Progenitor cell of endocrine pancreas (in vitro differentiated cells): ENCODE measurements around the gene YY1AP1. TPM values are rescaled to one million over a fixed set of nuclear protein-coding genes. Genes with fewer than 3 reads are reported as not detected.
"Not testable (repeated sequence)": the region's sequence is repeated elsewhere in the genome, so short reads cannot be mapped to it uniquely, and the experiment has no call there.

ENCODE experiments used
- DNase-seq: peaks from one replicate; pipeline ENCODE4 v3.0.0; 2021; ENCODE audit warnings: low spot score; ENCODE audit not compliant: unreplicated experiment
- H3K27ac Mint-ChIP-seq: 2 replicates; pipeline ENCODE4 v1.8.0; 2021; ENCODE audit warnings: mild to moderate bottlenecking, moderate library complexity, mixed read lengths
- H3K27me3 Mint-ChIP-seq: 2 replicates; pipeline ENCODE4 v1.8.0; 2021; ENCODE audit warnings: mixed read lengths
- H3K36me3 Mint-ChIP-seq: 2 replicates; pipeline ENCODE4 v1.8.0; 2022; ENCODE audit warnings: mixed read lengths; ENCODE audit not compliant: insufficient read depth
- H3K4me1 Mint-ChIP-seq: 2 replicates; pipeline ENCODE4 v1.8.0; 2021; ENCODE audit warnings: low read depth, mixed read lengths
- H3K4me3 Mint-ChIP-seq: 2 replicates; pipeline ENCODE4 v1.8.0; 2021; ENCODE audit warnings: low read depth, mild to moderate bottlenecking, moderate library complexity, mixed read lengths
- H3K9me3 Mint-ChIP-seq: 2 replicates; pipeline ENCODE4 v1.8.0; 2021; ENCODE audit warnings: low read depth, mixed read lengths
- CTCF ChIP-seq: fragments of 200-600 bp; sonication (generic); IDR thresholded peaks from one replicate; pipeline ENCODE4 v1.5.0; 2021; ENCODE audit warnings: antibody characterized with exemption, mild to moderate bottlenecking; ENCODE audit not compliant: unreplicated experiment
- long read RNA-seq: library from polyadenylated mRNA; unstranded; transcript quantifications from one replicate; pipeline ENCODE4 v2.0.0, GENCODE V29; 2020
- total RNA-seq: library from RNA; stranded (reverse); gene quantifications from 2 replicates; pipeline ENCODE4 v1.2.1, GENCODE V29; 2021

Gene YY1AP1
- 54.6 and 56.2 TPM in 2 replicates for total RNA-seq
- long read RNA-seq, transcript YY1AP1-205 (11 exons, 2,663 nt), result major isoform, 10 of 61 reads
- long read RNA-seq, transcript YY1AP1-212 (11 exons, 2,654 nt), result minor isoform, 9 of 61 reads
- long read RNA-seq, partial matches to known transcripts, result 14 of 61 reads
- long read RNA-seq, other reads (novel, unspliced or antisense), result 17 of 61 reads

- peak within 1 kb of the TSS; percentile 98 for H3K27ac Mint-ChIP-seq
- peaks cover 15% of the 10 kb centered on the region for H3K9me3 Mint-ChIP-seq
- H3K4me3 Mint-ChIP-seq, result peak within 1 kb of the TSS; percentile 97
- peaks cover 31% of the 10 kb centered on the region for H3K36me3 Mint-ChIP-seq
- peak; percentile 74 for DNase-seq
- H3K4me1 Mint-ChIP-seq, result peaks cover 24% of the 10 kb centered on the region
- no peak for TF ChIP-seq CTCF
- no peaks in the 10 kb centered on the region for H3K27me3 Mint-ChIP-seq
These were observed at the start of gene YY1AP1 for GRCh38 chr1:155688324-155689080. YY1AP1 (minus strand) TSS chr1:155688774; CDS start chr1:155680436, 8,338 bp downstream.

- H3K9me3 Mint-ChIP-seq, result no peaks in the 10 kb centered on the region
- peak overlapping the region; percentile 90 for H3K27ac Mint-ChIP-seq
- peaks cover 10% of the 10 kb centered on the region for H3K36me3 Mint-ChIP-seq
- H3K4me3 Mint-ChIP-seq, result no peak overlapping the region
- peak; percentile 63 for TF ChIP-seq CTCF
- peaks cover 4% of the 10 kb centered on the region for H3K4me1 Mint-ChIP-seq
- no peaks in the 10 kb centered on the region for H3K27me3 Mint-ChIP-seq
- peak; percentile 24 for DNase-seq
These were observed 40.7 kb upstream of the YY1AP1 start for GRCh38 chr1:155729031-155729898.

DNA sequence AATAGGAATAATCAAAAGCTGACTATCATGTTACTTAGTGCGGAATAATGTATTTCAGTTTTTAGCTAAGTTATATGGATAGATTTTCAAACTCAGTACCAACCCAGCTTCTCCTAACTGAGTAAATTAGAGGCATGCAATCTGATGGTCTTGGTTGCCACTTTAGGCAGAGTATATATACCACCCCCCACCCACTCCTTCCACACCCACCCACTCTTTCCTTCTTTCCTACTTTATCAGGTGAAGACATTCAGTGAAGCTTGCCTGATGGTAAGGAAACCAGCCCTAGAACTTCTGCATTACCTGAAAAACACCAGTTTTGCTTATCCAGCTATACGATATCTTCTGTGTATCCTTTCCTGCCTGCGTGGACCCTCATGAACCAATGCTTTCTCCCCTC is 36.6 kb upstream of the YY1AP1 start:
- Mint-ChIP-seq H3K27ac (no peak overlapping the region), H3K4me1 (peaks cover 4% of the 10 kb centered on the region)
- no peak for TF ChIP-seq CTCF

DNA sequence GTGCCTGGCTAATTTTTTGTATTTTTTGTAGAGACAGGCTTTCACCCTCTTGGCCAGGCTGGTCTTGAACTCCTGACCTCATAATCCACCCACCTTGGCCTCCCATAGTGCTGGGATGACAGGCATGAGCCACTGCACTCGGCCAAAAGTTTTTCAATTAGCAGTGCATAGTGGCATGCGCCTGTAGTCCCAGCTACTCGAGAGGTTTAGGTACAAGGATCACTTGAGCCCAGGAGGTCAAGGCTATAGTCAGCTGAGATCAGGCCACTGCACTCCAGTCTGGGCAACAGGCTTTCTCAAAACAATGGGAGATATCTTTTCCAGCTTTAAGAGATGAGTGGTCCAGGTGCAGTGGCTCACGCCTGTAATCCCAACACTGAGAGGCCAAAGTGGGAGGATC is 31.1 kb upstream of the YY1AP1 start:
- Mint-ChIP-seq H3K27ac (no peak overlapping the region), H3K9me3 (no peaks in the 10 kb centered on the region), H3K4me1 (no peaks in the 10 kb centered on the region), H3K36me3 (peaks cover 10% of the 10 kb centered on the region), H3K4me3 (no peak overlapping the region), H3K27me3 (no peaks in the 10 kb centered on the region)
- DNase-seq, result no peak
- TF ChIP-seq CTCF, result no peak

More for the DNA sequence above, 36.6 kb upstream of the YY1AP1 start:
- no peak overlapping the region for H3K4me3 Mint-ChIP-seq
- H3K36me3 Mint-ChIP-seq, result peaks cover 9% of the 10 kb centered on the region
- H3K9me3 Mint-ChIP-seq, result no peaks in the 10 kb centered on the region
- DNase-seq, result no peak
- H3K27me3 Mint-ChIP-seq, result no peaks in the 10 kb centered on the region

DNA sequence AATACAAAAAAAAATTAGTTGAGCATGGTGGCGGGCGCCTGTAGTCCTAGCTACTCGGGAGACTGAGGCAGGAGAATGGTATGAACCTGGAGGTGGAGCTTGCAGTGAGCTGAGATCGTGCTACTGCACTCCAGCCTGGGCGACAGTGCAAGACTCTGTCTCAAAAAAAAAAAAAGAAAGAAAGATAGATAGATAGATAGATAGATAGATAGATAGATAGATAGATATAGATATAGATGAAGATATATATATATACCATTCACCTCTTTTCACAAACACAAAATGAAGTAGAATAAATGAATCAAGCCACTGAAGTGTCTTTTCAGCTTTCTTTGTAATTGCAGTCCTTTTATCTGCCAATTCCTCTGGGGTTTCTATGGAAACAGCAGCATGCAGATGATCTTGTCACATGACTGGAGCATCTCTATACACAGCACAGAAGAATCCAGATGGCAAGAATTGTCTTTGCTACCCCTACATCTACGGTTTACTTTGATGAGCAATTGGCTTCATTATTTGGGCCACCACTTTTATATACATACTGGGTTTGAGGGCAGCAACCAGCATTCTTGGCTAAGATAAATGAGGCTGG is 30.0 kb upstream of the YY1AP1 start:
- H3K27ac Mint-ChIP-seq, H3K4me3 Mint-ChIP-seq, H3K4me1 Mint-ChIP-seq, H3K27me3 Mint-ChIP-seq, H3K9me3 Mint-ChIP-seq, DNase-seq: not testable (repeated sequence)
- H3K36me3 Mint-ChIP-seq, result peaks cover 10% of the 10 kb centered on the region
